NB4 (cell line): ENCODE data around the gene PLA2G15.
A peak's percentile ranks its signal among the peaks of the same experiment; 100 is the strongest.

Experiments
- CTCF ChIP-seq: IDR thresholded peaks from one replicate; pipeline ENCODE4 v1.5.1; 2012; ENCODE audit warnings: low read depth, low read length
- MYC ChIP-seq: IDR thresholded peaks from 2 replicates; pipeline ENCODE4 v1.6.1; 2011; ENCODE audit warnings: low read depth, low read length
- POLR2A ChIP-seq: IDR thresholded peaks from 2 replicates; pipeline ENCODE4 v1.6.1; 2011; ENCODE audit warnings: mild to moderate bottlenecking; ENCODE audit not compliant: insufficient read length; ENCODE audit errors: extremely low read depth

DNA sequence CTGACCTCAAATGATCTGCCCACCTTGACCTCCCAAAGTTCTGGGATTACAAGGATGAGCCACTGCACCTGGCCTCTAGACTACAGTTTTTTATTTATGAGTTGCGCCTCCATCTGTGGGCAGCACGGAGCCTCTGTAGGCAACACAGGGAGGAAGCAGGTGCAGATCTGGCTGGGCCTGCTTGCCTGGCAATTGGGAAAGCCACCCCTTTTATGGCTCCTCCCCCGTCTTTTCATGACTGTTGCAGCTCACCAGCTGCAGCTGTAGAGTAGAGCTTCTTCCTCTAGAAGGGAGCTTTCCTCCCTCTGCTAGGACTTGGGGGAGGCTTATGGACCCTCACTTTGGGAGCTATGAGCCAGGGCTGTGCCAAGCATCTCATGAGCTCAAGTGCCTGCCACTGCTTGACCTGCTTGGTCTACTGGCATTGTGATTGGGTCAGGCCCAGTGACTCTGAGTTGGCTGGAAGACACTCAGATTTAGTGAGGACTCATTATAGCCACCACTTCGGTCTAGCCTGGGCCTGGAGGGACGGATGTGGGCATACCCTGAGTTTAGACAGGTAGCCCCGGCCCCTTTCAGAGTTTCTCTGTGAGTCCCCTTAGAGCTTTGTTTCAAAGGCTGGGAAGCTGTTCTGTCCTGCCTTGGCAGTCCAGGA lies 12.2 kb downstream of the PLA2G15 start:
- TF ChIP-seq POLR2A, result no peak
- TF ChIP-seq CTCF, result no peak
- TF ChIP-seq MYC, result peak; percentile 64
